GM12878 (cell line): Measurements from ENCODE around the gene PFKFB1. TPM values are rescaled to one million over a fixed set of nuclear protein-coding genes. Genes with fewer than 3 reads are reported as not detected.

ENCODE experiments used
- ATAC-seq: fragments of 200-7000 bp; cut with Tn5 transposase; 3 replicates; pipeline ENCODE4 v1.9.1; 2020; ENCODE audit warnings: mild to moderate bottlenecking, moderate library complexity
- BruUV-seq: library from RNA; stranded (reverse); fragments of 400-500 nt; replicated peaks from 2 replicates; lab custom pipeline; 2021; lab: Mats Ljungman, UMichigan
- CTCF ChIA-PET: fragments of 300-600 bp; sonication (Branson Sonifier 250); formaldehyde crosslinking; extraction: SDS; loops from one replicate; lab custom pipeline; 2021; ENCODE audit warnings: inconsistent platforms; lab: Yijun Ruan, JAX
- POLR2A ChIA-PET: fragments of 350-600 bp; formaldehyde crosslinking; extraction: SDS; loops from one replicate; lab custom pipeline; 2021; ENCODE audit warnings: inconsistent platforms; lab: Charles Lee
- RAD21 ChIA-PET: fragments of 300-600 bp; sonication (Branson Sonifier 250); formaldehyde crosslinking; loops from one replicate; lab custom pipeline; 2023; ENCODE audit warnings: antibody characterized with exemption; ENCODE audit not compliant: unreplicated experiment; lab: Charles Lee
- SMC1A ChIA-PET: fragments of 300-600 bp; sonication (Branson Sonifier 250); formaldehyde crosslinking; loops from one replicate; lab custom pipeline; 2023; ENCODE audit not compliant: unreplicated experiment, uncharacterized antibody; lab: Charles Lee
- DNase-seq: peaks from one replicate; pipeline ENCODE4 v3.0.0-alpha.2; 2011; ENCODE audit warnings: low read depth, low spot score
- FAIRE-seq: peaks from 3 replicates; lab custom pipeline; 2011; peaks lifted over from hg19 to GRCh38; lab: Jason Lieb, UNC
- H2AFZ ChIP-seq: 2 replicates; pipeline ENCODE4 v1.6.0; 2011; ENCODE audit warnings: low read depth, low read length, control low read depth; ENCODE audit not compliant: control insufficient read depth
- H3K27ac ChIP-seq: 2 replicates; pipeline ENCODE4 v1.5.1; 2011; ENCODE audit warnings: control low read depth; ENCODE audit not compliant: control insufficient read depth, insufficient read depth
- H3K27me3 ChIP-seq, 2 experiments: replicated peaks in 1 of 2; 2 replicates each; pipeline versions ENCODE4 v1.6.0 to v1.6.1; 2011; ENCODE audit warnings: low read length in 1 of 2; ENCODE audit not compliant: control insufficient read depth in 2 of 2, insufficient read depth in 2 of 2
- H3K36me3 ChIP-seq, 2 experiments: 2 replicates each; pipeline ENCODE4 v1.5.1; 2011; ENCODE audit warnings: low read length in 1 of 2; ENCODE audit not compliant: control insufficient read depth in 2 of 2, insufficient read depth in 2 of 2
- H3K4me1 ChIP-seq: 2 replicates; pipeline ENCODE4 v1.6.1; 2011; ENCODE audit warnings: mild to moderate bottlenecking, low read length, moderate library complexity, mixed read lengths; ENCODE audit not compliant: control insufficient read depth, insufficient read depth
- H3K4me2 ChIP-seq: 2 replicates; pipeline ENCODE4 v1.6.0; 2011; ENCODE audit warnings: control low read depth; ENCODE audit not compliant: control insufficient read depth, insufficient read depth
- H3K4me3 ChIP-seq: fragments of 200-600 bp; sonication (generic); 2 replicates; pipeline ENCODE4 v1.5.1; 2016
- H3K79me2 ChIP-seq: 2 replicates; pipeline ENCODE4 v1.6.0; 2011; ENCODE audit warnings: low read length; ENCODE audit not compliant: control insufficient read depth, insufficient read depth
- H3K9ac ChIP-seq: 2 replicates; pipeline ENCODE4 v1.8.0; 2011; ENCODE audit warnings: low read length, control low read depth, mixed read lengths; ENCODE audit not compliant: control insufficient read depth, insufficient read depth
- H3K9me3 ChIP-seq: replicated peaks from 3 replicates; pipeline ENCODE4 v1.5.1; 2011; ENCODE audit warnings: mild to moderate bottlenecking, low read length; ENCODE audit not compliant: control insufficient read depth, insufficient read depth
- H4K20me1 ChIP-seq: 2 replicates; pipeline ENCODE4 v1.6.0; 2011; ENCODE audit not compliant: control insufficient read depth, insufficient read depth
- CBX5 ChIP-seq: sonication (generic); IDR thresholded peaks from 2 replicates; pipeline ENCODE4 v1.6.1; 2016; ENCODE audit warnings: low read depth, moderate library complexity, mild to moderate bottlenecking, inconsistent platforms
- EED ChIP-seq: sonication (generic); IDR thresholded peaks from 2 replicates; pipeline ENCODE4 v1.6.1; 2016; ENCODE audit warnings: antibody characterized with exemption, low read depth
- ESRRA ChIP-seq: IDR thresholded peaks from 2 replicates; pipeline ENCODE4 v1.6.1; 2012; ENCODE audit warnings: mild to moderate bottlenecking, low read length, improper control_type of control experiment
- FOXK2 ChIP-seq: fragments of 450-650 bp; IDR thresholded peaks from 2 replicates; pipeline ENCODE4 v1.6.1; 2017; ENCODE audit warnings: mild to moderate bottlenecking, moderate library complexity
- IKZF2 ChIP-seq, 2 experiments: fragments of 450-650 bp; IDR thresholded peaks; 2 replicates each; pipeline ENCODE4 v1.6.1; 2017; ENCODE audit warnings: mild to moderate bottlenecking in 2 of 2, moderate library complexity in 2 of 2
- IRF3 ChIP-seq: fragments of 450-650 bp; IDR thresholded peaks from 2 replicates; pipeline ENCODE4 v1.6.1; 2014; ENCODE audit warnings: mild to moderate bottlenecking
- NFYB ChIP-seq: IDR thresholded peaks from 2 replicates; pipeline ENCODE4 v1.6.1; 2011; ENCODE audit warnings: low read depth, mild to moderate bottlenecking, low read length, improper control_type of control experiment, moderate library complexity; ENCODE audit not compliant: insufficient read depth
- PAX8 ChIP-seq: fragments of 450-650 bp; IDR thresholded peaks from 2 replicates; pipeline ENCODE4 v1.6.1; 2017; ENCODE audit warnings: mild to moderate bottlenecking, moderate library complexity
- PRDM15 ChIP-seq: fragments of 450-650 bp; formaldehyde crosslinking; IDR thresholded peaks from 2 replicates; pipeline ENCODE4 v1.4.0; 2020; ENCODE audit warnings: mild to moderate bottlenecking, moderate library complexity
- RCOR1 ChIP-seq: conservative IDR thresholded peaks from 2 replicates; pipeline ENCODE4 v1.6.1; 2012; ENCODE audit warnings: low read depth, low read length, improper control_type of control experiment
- REST ChIP-seq: IDR thresholded peaks from 2 replicates; pipeline ENCODE4 v1.6.1; 2012; ENCODE audit warnings: mild to moderate bottlenecking, low read depth, low read length
- SMAD1 ChIP-seq: fragments of 450-650 bp; IDR thresholded peaks from 2 replicates; pipeline ENCODE4 v1.6.1; 2018; ENCODE audit warnings: mild to moderate bottlenecking, low read depth; ENCODE audit not compliant: partially characterized antibody
- SPI1 ChIP-seq: IDR thresholded peaks from 2 replicates; pipeline ENCODE4 v1.6.1; 2011; ENCODE audit warnings: low read depth, mild to moderate bottlenecking, low read length, moderate library complexity, borderline replicate concordance; ENCODE audit not compliant: insufficient read depth
- STAT3 ChIP-seq: IDR thresholded peaks from 2 replicates; pipeline ENCODE4 v1.6.1; 2011; ENCODE audit warnings: low read depth, low read length, improper control_type of control experiment
- TAF1 ChIP-seq: IDR thresholded peaks from 2 replicates; pipeline ENCODE4 v1.6.1; 2011; ENCODE audit warnings: mild to moderate bottlenecking, low read depth, low read length, borderline replicate concordance
- WRNIP1 ChIP-seq: IDR thresholded peaks from 2 replicates; pipeline ENCODE4 v1.6.1; 2011; ENCODE audit warnings: low read depth, low read length, improper control_type of control experiment, borderline replicate concordance
- WGBS: methylation state at CpG from one replicate; pipeline ENCODE4 v1.1.6; 2016; ENCODE audit warnings: low lambda C conversion rate; ENCODE audit not compliant: insufficient replicate concordance, insufficient coverage; ENCODE audit errors: missing lambda C conversion rate; 5-methylcytosine and 5-hydroxymethylcytosine counted together
- in situ Hi-C: fragments of 300-500 bp; cut with MboI; formaldehyde crosslinking; loops from 9 replicates; pipeline ENCODE4 v1.14.3; 2018; ENCODE audit warnings: mixed read lengths
- intact Hi-C: fragments of 100-400 bp; cut with micrococcal nuclease; formaldehyde crosslinking; loops from one replicate; pipeline ENCODE4 v1.14.2; 2022; ENCODE audit not compliant: unreplicated experiment
- polyA plus RNA-seq, 11 experiments: library from polyadenylated mRNA; depleted of rRNA in 4 of 11; unstranded in 6 of 11; stranded (reverse) in 5 of 11; fragments of >200 nt; fragmentation: Nextera tagmentation in 4 of 11; fragmentation: Illumina TruSeq in 1 of 11; extraction: Ambion mirVana in 4 of 11; extraction: Trizol in 1 of 11; gene quantifications; 1 replicate in 1 of 11; 2 replicates in 10 of 11; pipeline versions ENCODE4 v1.2.1 to v1.2.3, GENCODE V29; 2011 to 2016; ENCODE audit warnings: inconsistent platforms in 2 of 11, missing spikeins in 2 of 11, low read depth in 1 of 11
- total RNA-seq, 4 experiments: library from RNA; depleted of rRNA in 3 of 4; stranded (reverse); fragments of >200 nt in 3 of 4; fragmentation: Illumina TruSeq in 1 of 4; extraction: Trizol in 1 of 4; gene quantifications; 2 replicates each; pipeline versions ENCODE4 v1.2.1 to v1.2.3, GENCODE V29; 2013 to 2021

The PFKFB1 gene
- total and polyA plus RNA-seq, 10 of the 15 experiments (the other 5 are each of a cell fraction or from before 2014, with no cell fraction given) = 0.13 to 0.59 (median 0.37) TPM

GRCh38 chrX:54933150-54933826 is 60.7 kb downstream of the PFKFB1 start:
- Histone ChIP-seq H3K4me3 (no peak overlapping the region), H3K36me3 (no peaks in the 10 kb centered on the region), H3K4me2 (no peak overlapping the region), H3K9ac (no peak overlapping the region), H4K20me1 (no peaks in the 10 kb centered on the region), H3K27ac (no peak overlapping the region), H2AFZ (no peak overlapping the region), H3K27me3 (no peaks in the 10 kb centered on the region), H3K4me1 (no peaks in the 10 kb centered on the region), H3K9me3 (no peaks in the 10 kb centered on the region), H3K79me2 (no peaks in the 10 kb centered on the region)
- ATAC-seq = no peak
- WGBS = 43% methylated on average over 10 of the region's 10 CpGs
- intact Hi-C loops (no loop called here), in situ Hi-C loops (no loop called here)
- RAD21 ChIA-PET = no interaction called here
- SMC1A ChIA-PET = no interaction called here
- no peak for DNase-seq
- POLR2A ChIA-PET = no interaction called here
- no TSS peak for BruUV-seq
- FAIRE-seq = no peak
- CTCF ChIA-PET = no interaction called here
- TF ChIP-seq IKZF2 (IDR thresholded peaks at IDR 0.05) = no peak
- TF ChIP-seq RCOR1 = no peak
- TF ChIP-seq EED = no peak
- TF ChIP-seq WRNIP1 = no peak
- TF ChIP-seq FOXK2 = no peak
- TF ChIP-seq ESRRA = no peak
- no peak for TF ChIP-seq SPI1
- no peak for TF ChIP-seq STAT3
- no peak for TF ChIP-seq REST
- TF ChIP-seq IRF3 = no peak
- no peak for TF ChIP-seq PRDM15 (CRISPR knock-in tag)
- TF ChIP-seq TAF1 = no peak
- TF ChIP-seq SMAD1 = no peak
- no peak for TF ChIP-seq PAX8
- TF ChIP-seq CBX5 = no peak
- TF ChIP-seq NFYB = no peak
